ENCODE data around the gene MIOS.
"Not testable (repeated sequence)": the region's sequence is repeated elsewhere in the genome, so short reads cannot be mapped to it uniquely, and the experiment has no call there.

Gene MIOS

DNA sequence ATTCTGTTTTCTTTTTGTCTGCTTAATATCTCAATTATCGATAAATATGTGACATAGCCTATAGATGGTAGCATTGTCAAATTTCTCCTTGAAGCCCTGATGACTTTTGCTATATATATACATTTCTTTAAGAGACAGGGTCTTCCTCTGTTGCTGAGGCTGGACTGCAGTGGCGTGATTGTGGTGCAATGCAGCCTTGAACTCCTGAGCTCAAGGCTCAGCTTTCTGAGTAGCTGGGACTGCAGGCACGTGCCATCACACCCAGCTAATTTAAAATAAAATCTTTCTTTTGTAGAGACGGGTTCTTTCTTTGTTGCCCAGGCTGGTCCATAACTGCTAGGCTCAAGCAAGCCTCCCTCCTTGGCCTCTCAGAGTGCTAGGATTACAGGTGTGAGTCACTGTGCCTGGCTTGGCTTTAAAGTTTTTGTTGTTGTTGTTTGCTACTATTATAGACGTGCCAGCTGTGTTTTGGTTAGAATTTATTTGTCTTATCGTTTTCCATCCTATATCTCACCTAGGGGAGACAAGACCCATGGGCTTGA is 80.9 kb downstream of the MIOS start:
- no peak for DNase-seq (ENCODE audit: low read depth in 3 of 3)

DNA sequence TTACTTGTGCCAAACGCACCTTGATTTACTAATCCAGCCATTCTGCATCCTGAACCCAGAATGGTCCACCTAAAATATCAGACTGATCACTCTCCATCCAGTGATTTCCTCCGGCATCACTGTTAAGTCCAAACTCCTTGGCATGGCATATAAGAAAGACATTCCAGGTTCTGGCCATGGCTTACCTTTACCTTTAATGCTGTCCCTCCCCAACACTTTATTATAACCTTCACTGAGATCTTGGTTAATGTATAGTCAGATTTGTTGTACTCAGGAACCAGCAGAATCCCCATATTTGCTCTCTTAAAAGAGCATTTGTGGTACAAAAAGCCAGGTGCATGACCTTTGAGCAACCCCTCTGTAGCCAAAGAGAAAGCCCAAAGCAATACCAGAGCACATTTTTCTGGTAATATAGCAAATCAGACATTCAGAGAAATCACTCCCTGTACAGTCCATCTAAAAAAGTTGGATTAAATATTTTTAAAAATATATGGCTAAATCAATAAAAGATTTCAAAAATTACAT is 84.1 kb downstream of the MIOS start:
- DNase-seq (ENCODE audit: low read depth in 3 of 3): no peak

DNA sequence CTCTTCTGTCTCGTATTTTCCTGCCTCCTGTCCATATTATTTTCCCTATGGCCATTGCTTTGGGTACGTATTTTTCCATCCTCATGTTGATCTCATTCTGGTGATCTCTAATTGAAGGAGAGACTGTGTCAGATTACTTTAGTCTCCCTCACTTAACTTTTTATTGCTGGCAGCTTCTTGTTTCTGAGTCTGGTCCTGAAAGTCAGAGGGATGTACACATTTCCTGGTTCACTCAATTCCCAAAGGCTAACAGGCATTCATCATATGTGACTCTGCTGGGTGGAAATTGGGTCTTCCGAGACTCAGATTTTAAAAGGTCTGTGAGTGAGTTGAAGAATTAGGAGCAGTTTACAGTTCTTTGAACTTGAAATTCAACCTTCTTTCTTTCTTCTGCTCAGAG is 84.8 kb downstream of the MIOS start:
- no peak for DNase-seq (ENCODE audit: low read depth in 3 of 3)

DNA sequence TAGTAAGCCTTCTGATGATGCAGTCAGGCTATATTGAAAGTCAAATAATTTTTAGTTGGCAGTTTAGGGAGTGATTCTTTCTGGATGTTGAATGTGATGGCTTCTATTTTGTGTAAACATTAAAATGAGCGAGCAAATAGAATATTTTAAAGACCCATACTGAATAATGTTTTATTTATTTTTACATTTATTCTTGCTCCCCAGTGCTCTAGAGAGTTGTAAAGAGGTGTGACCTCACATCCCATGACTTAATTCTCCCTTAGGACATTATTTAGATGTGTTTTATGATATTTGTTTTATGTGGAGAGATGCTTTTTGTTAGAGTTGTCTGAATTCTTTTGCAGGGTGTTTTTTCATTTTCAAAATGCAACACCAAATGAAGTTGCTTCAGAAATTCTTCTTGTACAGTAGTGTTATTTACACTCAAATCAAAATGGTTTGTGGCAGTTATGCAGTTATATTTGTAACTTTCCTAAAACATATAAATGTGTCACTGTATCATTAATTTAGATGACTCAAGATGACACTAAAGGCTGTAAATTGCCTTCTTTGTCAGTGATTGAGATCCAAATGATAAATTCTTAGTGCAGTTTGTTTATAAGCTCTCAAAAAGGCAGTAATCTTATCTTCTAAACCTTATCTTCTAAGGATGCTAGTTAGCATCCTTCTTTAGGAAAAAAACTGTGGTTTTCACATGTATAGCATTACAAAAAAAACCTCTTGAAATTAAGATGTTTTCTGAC is 86.3 kb downstream of the MIOS start:
- no peak for DNase-seq (ENCODE audit: low read depth in 3 of 3)

DNA sequence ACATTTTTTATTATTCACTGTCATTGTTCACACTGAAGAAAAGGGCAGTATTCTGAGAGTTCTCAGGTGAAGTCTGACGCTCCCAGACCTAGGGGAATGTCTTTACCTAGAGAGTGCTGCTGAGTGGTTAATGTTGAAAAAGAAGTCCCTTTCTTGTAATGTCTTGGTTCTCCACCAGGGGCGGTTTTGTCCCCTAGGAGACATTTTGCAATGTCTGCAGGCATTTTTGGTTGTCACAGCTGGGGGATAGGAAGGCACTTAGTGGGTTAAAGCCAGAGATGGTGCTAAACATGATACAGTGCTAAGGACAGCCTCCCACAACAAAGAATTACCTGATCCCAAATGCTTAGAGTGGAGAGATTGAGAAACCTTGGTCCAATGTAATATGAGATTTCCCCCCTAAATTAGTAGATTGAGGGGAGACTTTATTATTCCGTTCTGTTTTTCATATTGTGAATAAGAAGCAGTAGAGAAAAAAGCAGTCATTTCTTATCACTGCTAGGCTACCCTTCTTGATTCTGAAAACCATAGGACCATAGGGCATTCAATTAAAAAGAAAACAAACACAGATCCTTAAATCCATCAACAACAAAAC is 87.0 kb downstream of the MIOS start:
- no peak for DNase-seq (ENCODE audit: low read depth in 3 of 3)

DNA sequence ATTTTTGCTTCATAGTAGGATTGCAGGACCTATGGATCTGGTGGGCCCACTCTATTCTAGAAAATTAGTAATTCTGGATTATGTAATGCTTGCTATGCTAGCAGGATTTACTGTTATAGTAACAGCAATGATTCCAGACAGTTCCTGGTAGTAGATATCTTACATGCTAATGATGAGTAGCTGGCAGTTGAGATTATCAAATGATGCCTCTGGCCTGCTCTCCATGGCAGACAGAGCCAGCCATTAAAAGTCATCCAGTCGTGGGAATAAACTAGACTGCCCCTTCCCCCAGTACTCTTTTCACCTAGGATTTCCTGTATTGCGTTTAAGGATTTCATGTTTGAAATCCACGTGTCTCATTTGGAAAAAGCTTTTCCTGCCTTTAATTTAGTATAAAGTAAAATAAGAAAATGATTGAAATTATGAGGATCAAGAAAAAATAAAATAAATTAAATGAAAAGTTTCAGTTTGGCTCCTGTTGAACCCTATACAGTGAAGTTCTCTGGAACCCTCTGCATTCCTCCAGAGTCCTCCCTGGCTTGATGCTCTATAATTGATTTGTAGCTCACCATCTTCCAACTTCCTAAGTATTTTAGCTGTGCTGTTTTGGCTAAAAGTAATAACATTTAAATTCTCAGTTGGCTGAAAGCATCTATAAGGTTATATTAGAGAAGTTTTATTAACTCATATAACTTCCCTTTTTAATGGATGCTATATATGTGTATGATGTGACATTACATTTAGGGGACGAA is 88.5 kb downstream of the MIOS start:
- DNase-seq (ENCODE audit: low read depth in 3 of 3): no peak

DNA sequence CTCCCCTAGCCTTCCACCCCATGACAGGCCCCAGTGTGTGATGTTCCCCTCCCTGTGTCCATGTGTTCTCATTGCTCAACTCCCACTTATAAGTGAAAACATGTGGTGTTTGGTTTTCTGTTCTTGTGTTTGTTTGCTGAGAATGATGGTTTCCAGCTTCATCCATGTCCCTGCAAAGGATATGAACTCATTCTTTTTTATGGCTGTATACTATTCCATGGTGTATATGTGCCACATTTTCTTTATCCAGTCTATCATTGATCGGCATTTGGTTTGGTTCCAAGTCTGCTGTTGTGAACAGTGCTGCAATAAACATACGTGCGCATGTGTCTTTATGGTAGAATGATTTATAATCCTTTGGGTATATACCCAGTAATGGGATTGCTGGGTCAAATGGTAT is 89.8 kb downstream of the MIOS start:
- DNase-seq (ENCODE audit: low read depth in 3 of 3): not testable (repeated sequence)

Data from stimulated activated CD4-positive, alpha-beta T cell treated with anti-CD3 and anti-CD28 coated beads, TNF-alpha, amount 100 ng/mL, for 4 hours (primary cell).